Spleen (tissue), 11 donors: ENCODE results near the gene ETV5. TPM values are rescaled to one million over a fixed set of nuclear protein-coding genes. Genes with fewer than 3 reads are reported as not detected.

ENCODE experiments used
- DNase-seq: peaks from one replicate; pipeline ENCODE4 v3.0.0-alpha.2; 2020
- H3K27ac ChIP-seq, 8 donors: fragments of 200-600 bp; sonication (generic) in 7 of 8; 1 replicate in 4 of 8; 2 replicates in 4 of 8; pipeline versions ENCODE4 v1.5.0 to v1.8.0; 2016 to 2021; ENCODE audit warnings: inconsistent platforms in 4 of 8, mild to moderate bottlenecking in 4 of 8, moderate library complexity in 1 of 8
- H3K27me3 ChIP-seq, 7 donors: fragments of 200-600 bp; sonication (generic) in 6 of 7; replicated peaks in 1 of 7; 1 replicate in 4 of 7; 2 replicates in 3 of 7; pipeline versions ENCODE4 v1.5.0 to v1.8.0; 2016 to 2021; ENCODE audit warnings: inconsistent platforms in 3 of 7, mild to moderate bottlenecking in 1 of 7
- H3K36me3 ChIP-seq, 6 donors: fragments of 200-600 bp; sonication (generic) in 5 of 6; 1 replicate in 4 of 6; 2 replicates in 2 of 6; pipeline versions ENCODE4 v1.5.0 to v1.8.0; 2016 to 2021; ENCODE audit warnings: inconsistent platforms in 2 of 6
- H3K4me1 ChIP-seq, 6 donors: fragments of 200-600 bp; sonication (generic) in 5 of 6; 1 replicate in 3 of 6; 2 replicates in 3 of 6; pipeline versions ENCODE4 v1.5.0 to v1.8.0; 2016 to 2021; ENCODE audit warnings: inconsistent platforms in 3 of 6
- H3K4me3 ChIP-seq, 8 donors: fragments of 200-600 bp; sonication (generic) in 7 of 8; 1 replicate in 4 of 8; 2 replicates in 4 of 8; pipeline versions ENCODE4 v1.5.0 to v1.8.0; 2016 to 2021; ENCODE audit warnings: inconsistent platforms in 4 of 8, mild to moderate bottlenecking in 4 of 8, moderate library complexity in 2 of 8
- H3K9me3 ChIP-seq, 8 donors: fragments of 200-600 bp; sonication (generic) in 7 of 8; 1 replicate in 4 of 8; 2 replicates in 4 of 8; pipeline versions ENCODE4 v1.5.0 to v1.8.0; 2016 to 2021; ENCODE audit warnings: inconsistent platforms in 4 of 8
- POLR2A ChIP-seq, 3 donors: fragments of 450-650 bp; IDR thresholded peaks; one replicate each; pipeline ENCODE4 v1.5.1; 2017; ENCODE audit warnings: antibody characterized with exemption in 3 of 3, mild to moderate bottlenecking in 1 of 3
- POLR2AphosphoS5 ChIP-seq, 3 donors: sonication (generic); formaldehyde crosslinking; IDR thresholded peaks; one replicate each; pipeline ENCODE4 v1.5.1; 2017; ENCODE audit warnings: antibody characterized with exemption in 3 of 3
- WGBS, 5 donors: extraction: QIAGEN DNeasy Blood & Tissue Kit in 3 of 5; methylation state at CpG; one replicate each; pipeline versions ENCODE4 v1.1.5 to v1.1.7; 2013 to 2018; 5-methylcytosine and 5-hydroxymethylcytosine counted together
- intact Hi-C: fragments of 100-400 bp; cut with DNase I; formaldehyde crosslinking; loops from one replicate; pipeline ENCODE4 v1.15.0; 2023; ENCODE audit warnings: low total_unique reads
- polyA plus RNA-seq, 3 donors: library from polyadenylated mRNA; stranded (reverse); fragments of 200-250 nt; gene quantifications; one replicate each; pipeline ENCODE4 v1.2.1, GENCODE V29; 2013
- total RNA-seq, 7 donors: library from RNA; depleted of rRNA in 3 of 7; stranded (reverse); fragments of >200 nt in 3 of 7; fragmentation: NEBNext Ultra II Directional in 4 of 7; extraction: Animal tissue kit (Norgen Biotek cat#: 25700) in 4 of 7; gene quantifications; one replicate each; pipeline versions ENCODE4 v1.1.0 to v1.2.1, GENCODE V29; 2016 to 2021
- TF ChIP-seq, protein P1 (sequence below), 11 experiments: fragments of 200-600 bp in 7 of 11; fragments of 450-650 bp in 4 of 11; sonication (generic) in 4 of 11; IDR thresholded peaks in 8 of 11; conservative IDR thresholded peaks in 3 of 11; 1 replicate in 7 of 11; 2 replicates in 4 of 11; pipeline versions ENCODE4 v1.4.0 to v1.8.0; 2016 to 2021; ENCODE audit warnings: antibody characterized with exemption in 11 of 11, inconsistent platforms in 4 of 11, mild to moderate bottlenecking in 1 of 11
- donor health status: healthy with polysubstance abuse.
- donor health status: DM: no; HTN: no; CAD: no; lungs with moderate emphysema.
- donor health status: DM: no; HTN: no; CAD: no.
- donor health status: Bipolar disorder and iron deficiency.
- donor health status: healthy.
- donor health status: DM: no; HTN: no; CAD: no.
- donor health status: DM: yes; HTN: yes; CAD: no.

The ETV5 gene
- total and polyA plus RNA-seq, 10 donors, result 5.2 to 65.5 (median 24.0) TPM

DNA sequence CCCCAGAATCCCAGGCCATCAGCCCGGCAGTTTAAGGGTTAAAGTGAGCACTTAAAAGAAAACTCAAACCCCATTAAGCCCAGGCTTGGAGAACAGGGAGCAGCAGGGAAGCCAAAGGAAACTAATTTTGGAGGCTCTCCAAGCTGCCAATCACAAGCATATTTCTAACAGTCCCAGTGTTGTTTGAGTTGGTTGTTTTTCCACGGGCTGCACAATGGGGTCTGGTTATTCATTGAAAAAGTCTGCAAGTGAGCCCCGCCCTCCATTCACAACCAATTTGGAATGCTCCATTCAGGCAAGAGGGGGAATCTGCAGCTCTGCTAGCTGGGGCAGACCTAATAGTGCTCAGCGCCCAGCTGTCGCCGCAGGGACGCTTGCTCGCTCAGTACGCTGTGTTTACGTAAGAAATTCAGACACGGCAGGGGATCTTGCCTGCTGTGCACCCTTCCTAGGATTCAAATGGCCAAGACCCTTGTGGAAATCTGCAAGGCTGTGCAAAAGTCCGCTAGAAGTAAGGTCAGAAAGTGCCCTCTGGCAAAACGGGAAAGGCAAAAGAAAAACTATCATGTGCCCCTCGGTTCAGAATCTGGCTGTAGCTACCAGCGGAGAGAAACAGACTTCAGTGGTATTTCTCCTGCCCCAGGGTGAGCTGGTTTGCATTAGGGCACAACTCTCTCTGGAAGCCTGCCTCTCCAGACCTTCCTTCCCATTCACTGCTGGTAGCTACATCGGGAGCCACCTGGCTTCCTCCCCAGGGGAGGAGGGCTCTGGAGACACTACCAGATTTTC is 11.0 kb downstream of the ETV5 start:
- intact Hi-C loops, result no loop called here
- no peaks in the 10 kb centered on the region for H3K9me3 ChIP-seq
- peak overlapping the region in 4 of 8 donors; percentile 9 to 52 (median 22) for H3K27ac ChIP-seq
- TF ChIP-seq POLR2A (IDR thresholded peaks at IDR 0.05), result no peak
- TF ChIP-seq, protein P1, sequence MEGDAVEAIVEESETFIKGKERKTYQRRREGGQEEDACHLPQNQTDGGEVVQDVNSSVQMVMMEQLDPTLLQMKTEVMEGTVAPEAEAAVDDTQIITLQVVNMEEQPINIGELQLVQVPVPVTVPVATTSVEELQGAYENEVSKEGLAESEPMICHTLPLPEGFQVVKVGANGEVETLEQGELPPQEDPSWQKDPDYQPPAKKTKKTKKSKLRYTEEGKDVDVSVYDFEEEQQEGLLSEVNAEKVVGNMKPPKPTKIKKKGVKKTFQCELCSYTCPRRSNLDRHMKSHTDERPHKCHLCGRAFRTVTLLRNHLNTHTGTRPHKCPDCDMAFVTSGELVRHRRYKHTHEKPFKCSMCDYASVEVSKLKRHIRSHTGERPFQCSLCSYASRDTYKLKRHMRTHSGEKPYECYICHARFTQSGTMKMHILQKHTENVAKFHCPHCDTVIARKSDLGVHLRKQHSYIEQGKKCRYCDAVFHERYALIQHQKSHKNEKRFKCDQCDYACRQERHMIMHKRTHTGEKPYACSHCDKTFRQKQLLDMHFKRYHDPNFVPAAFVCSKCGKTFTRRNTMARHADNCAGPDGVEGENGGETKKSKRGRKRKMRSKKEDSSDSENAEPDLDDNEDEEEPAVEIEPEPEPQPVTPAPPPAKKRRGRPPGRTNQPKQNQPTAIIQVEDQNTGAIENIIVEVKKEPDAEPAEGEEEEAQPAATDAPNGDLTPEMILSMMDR (IDR thresholded peaks at IDR 0.05 in 8 of 11, conservative IDR thresholded peaks at IDR 0.05 in 3 of 11), result no peak
- no peak for TF ChIP-seq POLR2AphosphoS5 (IDR thresholded peaks at IDR 0.05)
- no peak for DNase-seq
- H3K4me3 ChIP-seq, result peak overlapping the region in 7 of 8 donors; percentile 11 to 39 (median 20)
- H3K36me3 ChIP-seq, result no peaks in the 10 kb centered on the region
- H3K4me1 ChIP-seq, result peaks cover 6 to 43% (median 17%) of the 10 kb centered on the region in 6 donors
- peaks cover 0 to 43% (median 6%) of the 10 kb centered on the region in 7 donors for H3K27me3 ChIP-seq
- 6 to 8% (median 8%) methylated on average over 16 of the region's 16 CpGs for WGBS, 5 donors

DNA sequence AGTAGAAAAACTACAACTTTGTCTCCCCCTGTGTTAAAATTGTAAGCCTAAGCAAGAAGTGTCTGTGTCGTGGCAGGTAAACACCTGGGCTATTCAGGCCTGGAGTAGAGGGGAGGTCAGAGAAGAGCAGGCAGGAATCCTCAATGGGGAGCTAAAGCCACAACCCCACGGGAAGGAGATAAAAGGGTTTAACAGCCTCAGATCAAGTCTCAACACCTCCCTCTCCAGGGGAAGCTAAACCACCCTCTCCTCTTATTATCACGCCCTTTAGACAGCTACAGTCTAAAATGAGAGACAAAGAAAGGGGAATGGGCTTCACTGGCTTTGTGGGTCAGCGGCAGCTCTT is 11.6 kb downstream of the ETV5 start:
- H3K4me3 ChIP-seq, result peak overlapping the region in 5 of 8 donors; percentile 11 to 39 (median 33)
- DNase-seq, result no peak
- intact Hi-C loops, result no loop called here
- peaks cover 6 to 43% (median 17%) of the 10 kb centered on the region in 6 donors for H3K4me1 ChIP-seq
- H3K36me3 ChIP-seq, result no peaks in the 10 kb centered on the region
- H3K27ac ChIP-seq, result peak overlapping the region in 3 of 8 donors; percentile 10 to 52 (median 33)
- no peaks in the 10 kb centered on the region for H3K9me3 ChIP-seq
- WGBS, 5 donors, result 44 to 71% (median 53%) methylated on average over 4 of the region's 4 CpGs
- H3K27me3 ChIP-seq, result peaks cover 0 to 43% (median 6%) of the 10 kb centered on the region in 7 donors
- TF ChIP-seq, protein P1 (IDR thresholded peaks at IDR 0.05 in 8 of 11, conservative IDR thresholded peaks at IDR 0.05 in 3 of 11), result no peak
- TF ChIP-seq POLR2AphosphoS5 (IDR thresholded peaks at IDR 0.05), result no peak
- TF ChIP-seq POLR2A (IDR thresholded peaks at IDR 0.05), result no peak

DNA sequence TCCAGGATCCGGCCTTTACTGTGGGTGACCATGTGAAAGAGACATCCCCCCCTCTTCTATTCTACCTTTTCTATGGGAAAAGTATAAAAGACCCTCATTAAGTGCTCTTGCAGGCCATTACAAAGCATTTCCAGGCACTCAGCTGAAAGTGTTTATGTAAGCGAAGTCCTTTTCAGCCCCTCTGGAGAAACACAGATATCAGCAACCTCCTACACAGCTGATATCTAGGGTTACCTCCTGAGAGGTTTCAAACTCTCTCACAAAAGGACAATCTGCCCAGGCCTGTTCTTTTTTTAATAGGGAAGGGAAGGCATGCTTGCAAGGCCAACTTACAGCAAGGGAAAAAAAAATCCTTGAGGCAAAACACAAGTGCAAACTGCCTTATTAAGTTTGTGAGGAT is 12.6 kb downstream of the ETV5 start:
- H3K9me3 ChIP-seq, result no peaks in the 10 kb centered on the region
- DNase-seq, result no peak
- H3K36me3 ChIP-seq, result no peaks in the 10 kb centered on the region
- peaks cover 0 to 43% (median 6%) of the 10 kb centered on the region in 7 donors for H3K27me3 ChIP-seq
- peak overlapping the region in 4 of 8 donors; percentile 9 to 67 (median 44) for H3K27ac ChIP-seq
- intact Hi-C loops, result no loop called here
- WGBS, 5 donors, result 80 to 90% (median 85%) methylated on average over 2 of the region's 2 CpGs
- H3K4me3 ChIP-seq, result no peak overlapping the region
- TF ChIP-seq, protein P1 (IDR thresholded peaks at IDR 0.05 in 8 of 11, conservative IDR thresholded peaks at IDR 0.05 in 3 of 11), result no peak
- no peak for TF ChIP-seq POLR2A (IDR thresholded peaks at IDR 0.05)
- no peak for TF ChIP-seq POLR2AphosphoS5 (IDR thresholded peaks at IDR 0.05)
- H3K4me1 ChIP-seq, result peaks cover 6 to 43% (median 17%) of the 10 kb centered on the region in 6 donors

DNA sequence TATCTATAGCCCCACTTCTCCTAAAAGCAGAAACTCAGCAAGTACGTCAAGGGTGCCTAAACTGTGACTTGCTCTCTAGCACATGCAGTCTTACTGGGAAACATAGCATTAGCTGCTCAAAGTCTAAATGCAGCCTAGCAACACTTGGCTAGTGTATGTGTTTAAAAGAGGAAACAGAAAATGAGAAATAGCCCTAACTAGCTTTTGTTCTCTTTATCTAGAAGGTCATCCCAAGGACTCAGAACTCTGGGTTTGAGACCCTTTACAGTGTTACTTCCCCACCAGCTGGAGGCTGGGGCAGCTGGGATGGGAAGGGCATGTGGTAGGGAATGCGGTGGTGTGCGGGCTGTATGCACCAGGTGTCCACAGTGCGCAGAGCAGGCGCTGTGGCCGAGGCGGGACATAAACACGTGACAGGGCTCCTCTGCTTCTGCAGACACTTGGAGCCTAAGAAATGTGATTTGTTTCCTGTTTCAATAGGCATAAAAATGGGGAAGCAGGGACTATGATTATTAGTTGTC is 13.3 kb downstream of the ETV5 start:
- H3K4me3 ChIP-seq, result peak overlapping the region in 1 of 8 donors; percentile 33
- intact Hi-C loops, result no loop called here
- no peak for DNase-seq
- TF ChIP-seq, protein P1 (IDR thresholded peaks at IDR 0.05 in 8 of 11, conservative IDR thresholded peaks at IDR 0.05 in 3 of 11), result no peak
- TF ChIP-seq POLR2A (IDR thresholded peaks at IDR 0.05) (no peak), POLR2AphosphoS5 (IDR thresholded peaks at IDR 0.05) (peak; percentile 16 to 76 (median 34))
- no peaks in the 10 kb centered on the region for H3K36me3 ChIP-seq
- peaks cover 6 to 43% (median 17%) of the 10 kb centered on the region in 6 donors for H3K4me1 ChIP-seq
- WGBS, 5 donors, result 56 to 80% (median 64%) methylated on average over 8 of the region's 8 CpGs
- peak overlapping the region in 5 of 8 donors; percentile 27 to 67 (median 36) for H3K27ac ChIP-seq
- H3K27me3 ChIP-seq, result peaks cover 0 to 43% (median 6%) of the 10 kb centered on the region in 7 donors
- no peaks in the 10 kb centered on the region for H3K9me3 ChIP-seq
